Nasal cavity respiratory epithelium epithelial cell of viscerocranial mucosa (primary cell): Measurements from ENCODE around the gene PRAMEF15. TPM values are rescaled to one million over a fixed set of nuclear protein-coding genes. Genes with fewer than 3 reads are reported as not detected.

Experiments used
- total RNA-seq: library from RNA; depleted of rRNA; stranded (reverse); fragments of >200 nt; gene quantifications from 2 replicates; pipeline ENCODE4 v1.2.3, GENCODE V29; 2014

PRAMEF15 gene
- total RNA-seq: not detected in 2 replicates

DNA sequence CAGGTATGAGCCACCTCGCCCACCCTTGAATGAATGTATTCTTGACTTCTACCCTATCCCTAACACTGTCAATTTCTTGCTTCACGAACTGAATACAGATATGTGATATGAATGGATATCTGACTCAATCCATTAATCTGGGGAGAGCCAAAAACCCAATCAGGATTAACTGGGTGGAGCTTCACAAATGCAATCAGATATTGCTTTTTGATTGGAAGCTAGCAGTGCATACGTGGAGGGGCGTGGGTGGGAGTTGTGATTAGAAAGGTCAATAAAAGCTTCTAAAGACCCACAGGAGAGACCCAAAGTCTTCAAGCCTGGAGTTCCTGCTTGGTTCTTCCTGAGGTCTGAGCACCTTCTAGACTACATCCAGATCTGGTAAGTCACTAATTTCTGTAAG lies at the start of gene PRAMEF15:
Gene PRAMEF15, plus strand, starts transcription at position 301 of the 400 bp plus-strand sequence. CDS start 2,827 bp downstream, outside the sequence.

DNA sequence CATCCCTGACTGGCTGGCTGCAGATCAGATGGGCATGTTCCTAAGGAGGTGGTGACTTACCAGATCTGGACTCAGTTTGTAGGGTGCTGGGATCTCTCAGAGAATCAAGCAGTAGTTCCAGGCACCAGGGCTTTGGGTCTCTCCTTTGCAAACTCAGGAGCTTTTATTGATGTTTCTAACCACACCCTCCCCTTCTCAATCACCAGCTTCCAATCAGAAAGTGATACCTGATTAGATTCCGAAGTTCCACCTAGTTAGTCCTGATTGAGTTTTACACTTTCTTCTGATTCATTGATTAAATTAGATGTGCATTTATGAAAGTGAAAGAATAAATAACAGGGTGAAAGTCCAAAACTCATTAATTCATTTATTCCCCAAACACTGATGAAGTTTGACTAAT lies 30.3 kb upstream of the PRAMEF15 start, which contains the start of gene PRAMEF8:
Gene PRAMEF8, minus strand, starts transcription at position 101 of the 400 bp plus-strand sequence. CDS start 1,046 bp downstream, outside the sequence.

DNA sequence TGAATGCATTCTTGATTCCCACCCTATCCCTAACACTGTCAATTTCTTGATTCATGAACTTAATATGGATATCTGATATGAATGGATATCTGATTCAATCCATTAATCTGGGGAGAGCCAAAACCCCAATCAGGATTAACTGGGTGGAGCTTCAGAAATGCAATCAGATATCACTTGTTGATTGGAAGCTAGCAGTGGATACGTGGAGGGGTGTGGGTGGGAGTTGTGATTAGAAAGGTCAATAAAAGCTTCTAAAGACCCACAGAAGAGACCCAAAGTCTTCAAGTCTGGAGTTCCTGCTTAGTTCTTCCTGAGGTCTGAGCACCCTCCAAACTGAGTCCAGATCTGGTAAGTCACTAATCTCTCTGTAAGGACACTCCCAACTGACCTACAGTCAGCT lies 12.1 kb upstream of the PRAMEF15 start, which contains the start of gene PRAMEF33:
Gene PRAMEF33, plus strand, starts transcription at position 301 of the 400 bp plus-strand sequence. CDS start 2,416 bp downstream, outside the sequence.

DNA sequence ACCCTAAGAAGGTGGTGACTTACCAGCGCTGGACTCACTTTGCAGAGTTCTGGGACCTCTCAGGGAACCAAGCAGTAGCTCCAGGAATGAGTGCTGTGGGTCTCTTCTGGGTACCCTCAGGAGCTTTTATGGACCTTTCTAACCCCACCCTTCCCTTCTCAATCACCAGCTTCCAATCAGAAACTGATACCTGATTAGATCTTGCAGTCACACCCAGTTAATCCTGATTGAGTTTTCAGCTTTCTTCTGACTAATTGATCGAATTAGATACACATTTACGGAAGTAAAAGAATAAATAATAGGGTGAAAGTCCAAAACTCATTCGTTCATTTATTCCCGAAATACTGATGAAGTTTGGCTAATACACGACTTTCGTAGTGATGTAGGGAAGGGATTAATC lies 31.7 kb downstream of the PRAMEF15 start, which contains the start of gene PRAMEF14:
Gene PRAMEF14, minus strand, starts transcription at position 101 of the 400 bp plus-strand sequence. CDS start 1,820 bp downstream, outside the sequence.

Other genes starting within 250 kb of the PRAMEF15 start
- not detected in 2 replicates for gene PRAMEF25, start 244.8 kb upstream of the PRAMEF15 start, total RNA-seq
- gene HNRNPCL2, start 198.7 kb upstream of the PRAMEF15 start, total RNA-seq: not detected in 2 replicates
- not detected in 2 replicates for gene PRAMEF26, start 159.6 kb upstream of the PRAMEF15 start, total RNA-seq
- gene HNRNPCL4, start 149.9 kb upstream of the PRAMEF15 start, total RNA-seq: not detected in 2 replicates
- not detected in 2 replicates for gene PRAMEF9, start 143.7 kb upstream of the PRAMEF15 start, total RNA-seq
- not detected in 2 replicates for gene PRAMEF13, start 114.2 kb upstream of the PRAMEF15 start, total RNA-seq
- not detected in 2 replicates for gene PRAMEF18, start 89.4 kb upstream of the PRAMEF15 start, total RNA-seq
- gene PRAMEF5, start 61.4 kb upstream of the PRAMEF15 start, total RNA-seq: not detected in 2 replicates
- not detected in 2 replicates for gene PRAMEF8, start 30.4 kb upstream of the PRAMEF15 start, total RNA-seq
- not detected in 2 replicates for gene PRAMEF33, start 12.0 kb upstream of the PRAMEF15 start, total RNA-seq
- not detected in 2 replicates for gene PRAMEF14, start 31.6 kb downstream of the PRAMEF15 start, total RNA-seq
- gene PRAMEF19, start 56.4 kb downstream of the PRAMEF15 start, total RNA-seq: not detected in 2 replicates
- gene PRAMEF17, start 74.1 kb downstream of the PRAMEF15 start, total RNA-seq: not detected in 2 replicates
- not detected in 2 replicates for gene PRAMEF20, start 94.9 kb downstream of the PRAMEF15 start, total RNA-seq
- gene LRRC38, start 198.4 kb downstream of the PRAMEF15 start, total RNA-seq: not detected in 2 replicates